MM.1S (cell line): ENCODE data around the gene TBPL2.

ENCODE experiments used
- DNase-seq: peaks from one replicate; pipeline ENCODE4 v3.0.0-alpha.2; 2015
- H2AFZ ChIP-seq: fragments of 300-600 bp; sonication (generic); 2 replicates; pipeline ENCODE4 v1.6.0; 2016; ENCODE audit warnings: antibody characterized with exemption, low read length
- H3F3A ChIP-seq: fragments of 300-600 bp; sonication (generic); 2 replicates; pipeline ENCODE4 v1.6.1; 2016; ENCODE audit warnings: mild to moderate bottlenecking, antibody characterized with exemption, low read length, moderate library complexity, mixed read lengths; ENCODE audit not compliant: insufficient read depth
- H3K27ac ChIP-seq: fragments of 300-600 bp; sonication (generic); 2 replicates; pipeline ENCODE4 v1.5.1; 2016; ENCODE audit warnings: mild to moderate bottlenecking, low read length
- H3K27me3 ChIP-seq: fragments of 300-600 bp; sonication (generic); replicated peaks from 2 replicates; pipeline ENCODE4 v1.6.0; 2016; ENCODE audit warnings: low read length; ENCODE audit not compliant: insufficient read depth
- H3K36me3 ChIP-seq: fragments of 300-600 bp; sonication (generic); replicated peaks from 2 replicates; pipeline ENCODE4 v1.6.1; 2016; ENCODE audit warnings: mild to moderate bottlenecking, low read length, mixed read lengths; ENCODE audit not compliant: insufficient read depth
- H3K4me1 ChIP-seq: fragments of 300-600 bp; sonication (generic); 2 replicates; pipeline ENCODE4 v1.6.1; 2016; ENCODE audit warnings: low read length, mixed read lengths
- H3K4me2 ChIP-seq: fragments of 300-600 bp; sonication (generic); 2 replicates; pipeline ENCODE4 v1.6.0; 2016; ENCODE audit warnings: low read depth, low read length
- H3K4me3 ChIP-seq: fragments of 300-600 bp; sonication (generic); 2 replicates; pipeline ENCODE4 v1.5.1; 2016; ENCODE audit warnings: low read length, mixed read lengths
- H3K79me2 ChIP-seq: fragments of 300-600 bp; sonication (generic); 2 replicates; pipeline ENCODE4 v1.6.1; 2016; ENCODE audit warnings: mixed run types, low read length, mixed read lengths
- H3K9ac ChIP-seq: fragments of 300-600 bp; sonication (generic); 2 replicates; pipeline ENCODE4 v1.6.1; 2016; ENCODE audit warnings: low read length, mixed read lengths
- H3K9me2 ChIP-seq: fragments of 300-600 bp; sonication (generic); replicated peaks from 2 replicates; pipeline ENCODE4 v1.6.1; 2016; ENCODE audit warnings: mild to moderate bottlenecking, low read length, mixed read lengths; ENCODE audit not compliant: insufficient read depth
- H3K9me3 ChIP-seq: fragments of 300-600 bp; sonication (generic); replicated peaks from 2 replicates; pipeline ENCODE4 v1.6.1; 2016; ENCODE audit warnings: mild to moderate bottlenecking, low read length, mixed read lengths; ENCODE audit not compliant: insufficient read depth
- H4K20me1 ChIP-seq: fragments of 300-600 bp; sonication (generic); 2 replicates; pipeline ENCODE4 v1.6.1; 2016; ENCODE audit warnings: mild to moderate bottlenecking, low read length, moderate library complexity, mixed read lengths; ENCODE audit not compliant: insufficient read depth
- CTCF ChIP-seq: fragments of 300-600 bp; sonication (generic); IDR thresholded peaks from 2 replicates; pipeline ENCODE4 v1.5.1; 2016; ENCODE audit warnings: antibody characterized with exemption, low read length, mixed read lengths
- EZH2 ChIP-seq: fragments of 300-600 bp; sonication (generic); optimal IDR thresholded peaks from 2 replicates; pipeline ENCODE3; 2017; ENCODE audit warnings: low read depth, mild to moderate bottlenecking, antibody characterized with exemption, low read length, mixed read lengths
- EZH2phosphoT487 ChIP-seq: fragments of 300-600 bp; sonication (generic); IDR thresholded peaks from 2 replicates; pipeline ENCODE4 v1.6.1; 2018; ENCODE audit warnings: antibody characterized with exemption, low read length

TBPL2 gene

GRCh38 chr14:55412676-55413075, 27.7 kb downstream of the TBPL2 start:
- DNase-seq, result no peak
- no peak overlapping the region for H3K27ac ChIP-seq
- H3K4me1 ChIP-seq, result peaks cover 6% of the 10 kb centered on the region; the same call in 1 of the 2 replicates
- no peak overlapping the region for H3K4me3 ChIP-seq
- H3K79me2 ChIP-seq, result peaks cover 38% of the 10 kb centered on the region
- no peaks in the 10 kb centered on the region for H3K9me3 ChIP-seq
- no peak overlapping the region for H2AFZ ChIP-seq
- no peaks in the 10 kb centered on the region for H4K20me1 ChIP-seq
- H3F3A ChIP-seq, result peaks cover 7% of the 10 kb centered on the region
- H3K9ac ChIP-seq, result no peak overlapping the region
- TF ChIP-seq EZH2, result no peak
- TF ChIP-seq CTCF, result no peak
- no peak for TF ChIP-seq EZH2phosphoT487
- no peaks in the 10 kb centered on the region for H3K27me3 ChIP-seq
- H3K9me2 ChIP-seq, result no peaks in the 10 kb centered on the region
- H3K4me2 ChIP-seq, result peak overlapping the region; percentile 79; the same call in 1 of the 2 replicates
- H3K36me3 ChIP-seq, result no peaks in the 10 kb centered on the region

GRCh38 chr14:55411426-55412389, 28.7 kb downstream of the TBPL2 start, which contains the start of gene ATG14:
ATG14 (minus strand) TSS chr14:55411830; CDS start chr14:55411822, 8 bp downstream.
- peak within 1 kb of the TSS; percentile 79 for H3K4me2 ChIP-seq
- peak; percentile 59 for DNase-seq

GRCh38 chr14:55410876-55411275, 29.5 kb downstream of the TBPL2 start:
- H3K36me3 ChIP-seq, result no peaks in the 10 kb centered on the region
- H3K9me3 ChIP-seq, result no peaks in the 10 kb centered on the region
- peaks cover 40% of the 10 kb centered on the region for H3K79me2 ChIP-seq
- no peaks in the 10 kb centered on the region for H3K27me3 ChIP-seq
- H3F3A ChIP-seq, result no peaks in the 10 kb centered on the region
- H3K27ac ChIP-seq, result no peak overlapping the region
- no peaks in the 10 kb centered on the region for H3K9me2 ChIP-seq
- no peaks in the 10 kb centered on the region for H4K20me1 ChIP-seq
- peak overlapping the region; percentile 85 for H3K4me3 ChIP-seq
- peaks cover 3% of the 10 kb centered on the region; the same call in 1 of the 2 replicates for H3K4me1 ChIP-seq
- H3K9ac ChIP-seq, result peak overlapping the region; percentile 72; the same call in 1 of the 2 replicates
- DNase-seq, result no peak
- TF ChIP-seq CTCF, result no peak
- no peak for TF ChIP-seq EZH2phosphoT487
- TF ChIP-seq EZH2, result no peak
- H2AFZ ChIP-seq, result no peak overlapping the region
- peak overlapping the region; percentile 78 for H3K4me2 ChIP-seq

More at GRCh38 chr14:55411426-55412389, 28.7 kb downstream of the TBPL2 start, which contains the start of gene ATG14:
- peak within 1 kb of the TSS; percentile 86 for H2AFZ ChIP-seq
- H3K9me3 ChIP-seq, result no peaks in the 10 kb centered on the region
- peak within 1 kb of the TSS; percentile 85 for H3K4me3 ChIP-seq
- H3K9me2 ChIP-seq, result no peaks in the 10 kb centered on the region
- H3K27ac ChIP-seq, result no peak within 1 kb of the TSS; the same call in 1 of the 2 replicates
- no peaks in the 10 kb centered on the region for H3K36me3 ChIP-seq
- H3K4me1 ChIP-seq, result peaks cover 3% of the 10 kb centered on the region; the same call in 1 of the 2 replicates
- peaks cover 40% of the 10 kb centered on the region for H3K79me2 ChIP-seq
- H4K20me1 ChIP-seq, result no peaks in the 10 kb centered on the region
- H3K9ac ChIP-seq, result peak within 1 kb of the TSS; percentile 72
- peaks cover 3% of the 10 kb centered on the region for H3F3A ChIP-seq
- H3K27me3 ChIP-seq, result no peaks in the 10 kb centered on the region
- no peak for TF ChIP-seq CTCF
- TF ChIP-seq EZH2phosphoT487, result no peak
- no peak for TF ChIP-seq EZH2
